Naive B cell (primary cell): ENCODE measurements around the gene FMNL2. TPM values are rescaled to one million over a fixed set of nuclear protein-coding genes. Genes with fewer than 3 reads are reported as not detected.

Source experiments
- ATAC-seq, 2 donors: fragments of 150-1000 bp; cut with Tn5 transposase; 2 replicates each; pipeline ENCODE4 v1.10.0; 2021; ENCODE audit warnings: low read depth in 2 of 2, mild to moderate bottlenecking in 2 of 2, moderate library complexity in 2 of 2
- DNase-seq: peaks from one replicate; pipeline ENCODE4 v3.0.0; 2022
- H3K27ac Mint-ChIP-seq, 6 donors: one replicate each; pipeline ENCODE4 v1.8.0; 2020 to 2022; ENCODE audit warnings: mild to moderate bottlenecking in 6 of 6, mixed read lengths in 6 of 6, moderate library complexity in 5 of 6, inconsistent platforms in 2 of 6
- H3K27me3 Mint-ChIP-seq, 3 donors: one replicate each; pipeline ENCODE4 v1.8.0; 2021 to 2022; ENCODE audit warnings: mixed read lengths in 3 of 3, mild to moderate bottlenecking in 1 of 3
- H3K36me3 Mint-ChIP-seq, 2 donors: one replicate each; pipeline ENCODE4 v1.8.0; 2020 to 2022; ENCODE audit warnings: mixed read lengths in 2 of 2, inconsistent platforms in 1 of 2, mild to moderate bottlenecking in 1 of 2
- H3K4me1 Mint-ChIP-seq, 3 donors: one replicate each; pipeline ENCODE4 v1.8.0; 2020 to 2022; ENCODE audit warnings: mixed read lengths in 3 of 3, inconsistent platforms in 1 of 3, mild to moderate bottlenecking in 1 of 3, moderate library complexity in 1 of 3
- H3K4me3 Mint-ChIP-seq, 8 donors: one replicate each; pipeline ENCODE4 v1.8.0; 2020 to 2022; ENCODE audit warnings: mild to moderate bottlenecking in 8 of 8, mixed read lengths in 8 of 8, moderate library complexity in 8 of 8, inconsistent platforms in 2 of 8
- H3K9me3 Mint-ChIP-seq, 7 donors: one replicate each; pipeline ENCODE4 v1.8.0; 2020 to 2022; ENCODE audit warnings: mixed read lengths in 7 of 7, mild to moderate bottlenecking in 5 of 7, inconsistent platforms in 2 of 7, moderate library complexity in 1 of 7
- polyA plus RNA-seq, 6 donors: library from polyadenylated mRNA; unstranded; fragments of 300-500 nt; fragmentation: Illumina TruSeq; gene quantifications; one replicate each; pipeline ENCODE4 v1.2.3, GENCODE V29; 2021; ENCODE audit warnings: low read depth in 6 of 6

Gene FMNL2
- polyA plus RNA-seq, 6 donors from 2014 or later = 0.08 to 1.4 (median 0.61) TPM

DNA sequence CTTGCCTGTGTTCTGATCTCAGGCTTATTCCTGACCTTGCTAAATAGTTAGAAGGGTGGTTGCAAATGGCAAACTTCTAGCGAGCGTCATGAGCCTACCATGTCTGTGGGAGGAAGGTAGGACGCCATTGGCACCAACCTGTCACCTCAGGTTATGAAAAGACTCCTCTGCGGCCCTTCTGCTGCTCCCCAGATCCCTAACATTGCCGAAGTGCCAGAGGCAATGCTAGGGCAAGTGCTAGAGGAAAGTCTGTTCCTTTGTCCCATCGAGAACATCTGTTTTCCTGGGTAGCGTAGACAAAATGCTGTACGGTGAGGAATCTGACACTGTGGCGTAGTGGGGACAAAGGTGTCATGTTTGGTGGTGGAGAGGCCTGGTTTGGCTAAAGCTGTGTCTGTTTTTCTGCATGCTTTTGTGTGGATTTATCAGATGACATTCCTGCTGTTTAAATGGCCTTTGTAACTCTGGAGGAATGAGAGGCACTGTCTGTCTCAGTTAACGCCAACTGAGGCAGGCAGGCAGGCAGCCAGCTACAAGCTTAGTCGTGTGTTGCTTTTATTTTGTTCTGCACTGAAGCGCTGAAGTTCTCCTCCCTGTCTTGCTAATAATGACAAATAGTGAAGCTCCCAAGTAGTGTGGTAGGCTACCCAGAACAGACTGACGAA is 288.2 kb downstream of the FMNL2 start:
- ATAC-seq = no peak
- no peaks in the 10 kb centered on the region for H3K9me3 Mint-ChIP-seq
- H3K27me3 Mint-ChIP-seq = no peaks in the 10 kb centered on the region
- no peak overlapping the region for H3K4me3 Mint-ChIP-seq
- H3K36me3 Mint-ChIP-seq = no peaks in the 10 kb centered on the region
- H3K4me1 Mint-ChIP-seq = no peaks in the 10 kb centered on the region
- no peak for DNase-seq
- H3K27ac Mint-ChIP-seq = peak overlapping the region in 1 of 6 donors; percentile 47

DNA sequence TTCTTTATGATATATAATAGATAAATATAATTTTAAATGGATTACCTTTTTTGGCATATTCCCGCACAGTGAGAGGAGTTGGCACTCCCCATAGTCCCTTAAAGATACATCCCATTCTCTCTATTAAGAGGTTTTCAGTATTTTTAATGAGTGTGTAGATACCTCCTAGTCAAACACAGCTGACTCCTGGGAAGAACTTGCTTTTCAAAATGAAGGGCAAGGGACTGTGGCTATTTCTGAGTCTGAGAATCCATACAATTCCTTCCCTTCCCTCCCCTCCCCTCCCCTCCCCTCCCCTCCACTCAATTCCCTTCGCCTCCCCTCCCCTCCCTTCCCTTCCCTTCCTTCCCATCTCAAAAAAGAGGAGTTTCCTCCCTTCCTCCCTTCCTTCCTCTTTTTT is 288.8 kb downstream of the FMNL2 start:
- no peaks in the 10 kb centered on the region for H3K36me3 Mint-ChIP-seq
- no peak for ATAC-seq
- no peaks in the 10 kb centered on the region for H3K27me3 Mint-ChIP-seq
- DNase-seq = no peak
- H3K4me1 Mint-ChIP-seq = no peaks in the 10 kb centered on the region
- H3K4me3 Mint-ChIP-seq = no peak overlapping the region
- H3K9me3 Mint-ChIP-seq = no peaks in the 10 kb centered on the region
- no peak overlapping the region for H3K27ac Mint-ChIP-seq

DNA sequence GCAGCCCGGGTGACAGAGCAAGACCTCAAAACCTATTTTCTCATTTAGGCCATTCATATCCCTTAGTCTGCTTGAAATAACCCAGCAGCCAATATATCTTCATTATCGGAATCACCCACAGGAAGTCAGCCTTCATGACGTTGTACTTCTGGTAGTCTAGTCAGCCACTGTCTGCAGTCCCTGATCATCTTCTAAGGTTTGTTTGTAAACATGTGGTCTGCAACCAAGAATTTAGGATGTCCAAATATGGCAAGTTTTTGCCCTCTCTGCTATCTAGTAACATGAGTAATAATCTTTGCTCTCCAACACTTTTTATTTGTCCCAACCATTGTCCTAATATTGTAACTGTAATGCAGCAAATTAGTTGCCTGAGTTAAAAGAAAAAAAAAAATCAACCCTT is 289.8 kb downstream of the FMNL2 start:
- Mint-ChIP-seq H3K36me3 (no peaks in the 10 kb centered on the region), H3K27ac (no peak overlapping the region), H3K27me3 (no peaks in the 10 kb centered on the region), H3K4me3 (no peak overlapping the region), H3K4me1 (no peaks in the 10 kb centered on the region), H3K9me3 (no peaks in the 10 kb centered on the region)
- ATAC-seq (no peak), DNase-seq (no peak)

- no peaks in the 10 kb centered on the region for H3K4me1 Mint-ChIP-seq
- no peaks in the 10 kb centered on the region for H3K9me3 Mint-ChIP-seq
- no peak for DNase-seq
- H3K36me3 Mint-ChIP-seq = no peaks in the 10 kb centered on the region
- H3K4me3 Mint-ChIP-seq = no peak overlapping the region
- ATAC-seq = no peak
- no peak overlapping the region for H3K27ac Mint-ChIP-seq
- H3K27me3 Mint-ChIP-seq = no peaks in the 10 kb centered on the region
Measured at GRCh38 chr2:152626911-152627339, 292.0 kb downstream of the FMNL2 start.

- Mint-ChIP-seq H3K9me3 (no peaks in the 10 kb centered on the region), H3K27me3 (no peaks in the 10 kb centered on the region), H3K27ac (no peak overlapping the region), H3K36me3 (no peaks in the 10 kb centered on the region), H3K4me1 (no peaks in the 10 kb centered on the region), H3K4me3 (no peak overlapping the region)
- ATAC-seq = no peak
- no peak for DNase-seq
Measured at GRCh38 chr2:152627351-152627957, 292.5 kb downstream of the FMNL2 start.

DNA sequence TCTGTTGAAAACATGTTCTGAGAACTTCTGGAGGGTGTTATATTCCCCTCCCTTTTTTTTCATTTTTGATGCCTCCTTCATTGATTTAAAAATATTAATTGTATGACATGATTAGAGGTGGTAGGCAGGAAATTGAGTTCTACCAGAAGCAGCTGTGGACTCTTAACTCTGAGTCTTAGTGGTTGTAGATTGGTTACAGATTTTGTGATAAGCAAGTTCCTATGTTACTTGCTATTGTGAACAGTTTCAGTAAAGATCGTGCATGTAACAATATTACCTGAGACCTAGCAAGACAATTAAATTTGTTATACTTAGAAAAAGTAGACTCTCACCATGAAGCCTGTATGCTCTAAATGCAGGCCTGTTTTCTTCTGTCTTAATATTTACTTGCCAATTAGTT is 294.2 kb downstream of the FMNL2 start:
- ATAC-seq (no peak), DNase-seq (no peak)
- Mint-ChIP-seq H3K27ac (no peak overlapping the region), H3K27me3 (no peaks in the 10 kb centered on the region), H3K36me3 (no peaks in the 10 kb centered on the region), H3K9me3 (no peaks in the 10 kb centered on the region), H3K4me1 (no peaks in the 10 kb centered on the region), H3K4me3 (no peak overlapping the region)

- H3K9me3 Mint-ChIP-seq = no peaks in the 10 kb centered on the region
- H3K27me3 Mint-ChIP-seq = no peaks in the 10 kb centered on the region
- ATAC-seq (no peak), DNase-seq (no peak)
- H3K27ac Mint-ChIP-seq = no peak overlapping the region
- no peak overlapping the region for H3K4me3 Mint-ChIP-seq
- no peaks in the 10 kb centered on the region for H3K36me3 Mint-ChIP-seq
- H3K4me1 Mint-ChIP-seq = peaks cover 0 to 2% (median 2%) of the 10 kb centered on the region in 3 donors
Measured at GRCh38 chr2:152630466-152630865, 295.5 kb downstream of the FMNL2 start.

DNA sequence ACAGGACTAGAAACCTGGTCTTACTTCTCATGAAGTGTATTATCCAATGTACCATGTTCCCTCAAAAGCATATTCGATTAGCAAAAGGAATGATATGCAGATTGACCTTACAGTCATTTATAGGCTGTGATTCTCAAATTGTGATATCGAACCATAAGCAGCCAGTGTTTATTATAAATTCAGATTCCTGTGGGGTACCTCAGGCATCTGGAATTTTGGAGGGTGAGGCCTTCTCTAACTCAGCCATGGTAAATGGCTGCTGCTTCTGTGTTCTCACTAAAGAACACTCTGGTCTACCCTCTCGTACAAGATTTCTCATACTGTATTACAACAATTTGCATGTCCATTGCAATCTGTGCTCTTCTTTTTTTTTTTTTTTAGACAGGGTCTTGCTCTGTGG is 297.8 kb downstream of the FMNL2 start:
- Mint-ChIP-seq H3K27me3 (no peaks in the 10 kb centered on the region), H3K4me1 (peaks cover 3 to 6% (median 4%) of the 10 kb centered on the region in 3 donors), H3K4me3 (no peak overlapping the region), H3K9me3 (no peaks in the 10 kb centered on the region), H3K36me3 (no peaks in the 10 kb centered on the region), H3K27ac (no peak overlapping the region)
- ATAC-seq (no peak), DNase-seq (no peak)

DNA sequence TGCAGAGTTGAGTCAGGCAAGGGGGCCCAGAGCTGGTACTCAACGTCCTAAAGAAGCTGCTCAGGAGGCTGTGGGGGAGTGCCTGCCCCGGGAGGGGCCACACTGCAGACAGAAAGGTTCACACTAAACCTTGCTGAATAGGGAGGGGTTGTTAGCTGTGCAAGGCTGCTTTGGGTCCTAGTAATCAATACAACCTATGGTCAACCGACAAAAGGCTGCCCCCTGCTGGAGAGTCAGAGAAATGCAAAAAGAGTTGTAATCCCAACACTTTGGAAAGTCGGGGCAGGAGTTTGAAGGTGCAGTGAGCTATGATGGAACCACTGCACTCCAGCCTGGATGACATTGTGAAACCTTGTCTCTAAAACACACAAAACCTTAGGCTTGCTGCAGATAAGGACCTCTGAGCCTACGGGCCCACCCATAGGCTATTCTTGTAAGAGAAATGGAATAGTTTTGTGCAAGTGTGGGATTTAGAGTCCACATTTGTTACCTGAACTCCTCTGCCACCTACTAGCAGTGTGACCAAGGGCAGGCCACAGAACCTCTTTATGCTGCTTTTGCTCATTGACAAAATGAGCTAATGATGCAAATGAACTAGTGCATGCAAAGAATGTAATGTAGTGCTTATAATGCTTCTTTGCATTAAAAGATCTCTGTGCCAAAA is 300.8 kb downstream of the FMNL2 start:
- DNase-seq = peak; percentile 54
- no peak overlapping the region for H3K4me3 Mint-ChIP-seq
- peaks cover 3 to 6% (median 4%) of the 10 kb centered on the region in 3 donors for H3K4me1 Mint-ChIP-seq
- H3K9me3 Mint-ChIP-seq = no peaks in the 10 kb centered on the region
- H3K36me3 Mint-ChIP-seq = no peaks in the 10 kb centered on the region
- peak; percentile 54 to 69 for ATAC-seq
- no peaks in the 10 kb centered on the region for H3K27me3 Mint-ChIP-seq
- peak overlapping the region in 2 of 6 donors; percentile 15 to 58 for H3K27ac Mint-ChIP-seq

- Mint-ChIP-seq H3K27me3 (no peaks in the 10 kb centered on the region), H3K4me3 (no peak overlapping the region), H3K36me3 (no peaks in the 10 kb centered on the region), H3K27ac (no peak overlapping the region), H3K9me3 (no peaks in the 10 kb centered on the region), H3K4me1 (peaks cover 3 to 6% (median 4%) of the 10 kb centered on the region in 3 donors)
- no peak for DNase-seq
- no peak for ATAC-seq
Measured at GRCh38 chr2:152637251-152637650, 302.3 kb downstream of the FMNL2 start.

DNA sequence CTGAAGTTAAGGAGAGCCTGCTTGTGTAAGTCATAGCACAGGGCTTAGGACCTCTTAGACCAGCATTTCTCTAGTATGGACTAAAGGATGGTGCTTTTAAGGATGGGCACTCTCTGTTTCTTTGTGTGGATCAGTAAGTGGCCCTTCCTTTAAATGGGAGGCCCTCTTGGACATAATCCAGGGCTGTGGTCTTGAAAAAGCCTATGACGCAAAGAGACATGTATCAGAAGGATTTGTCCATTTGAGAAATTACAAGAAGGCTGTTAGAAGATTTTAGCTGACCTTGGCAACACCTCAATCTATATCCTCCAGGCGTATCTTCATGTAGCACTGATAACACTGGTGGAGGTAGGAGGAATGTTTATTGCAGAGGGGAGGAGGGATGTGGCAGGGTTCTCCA is 303.1 kb downstream of the FMNL2 start:
- Mint-ChIP-seq H3K36me3 (no peaks in the 10 kb centered on the region), H3K27me3 (no peaks in the 10 kb centered on the region), H3K4me1 (peaks cover 3 to 6% (median 4%) of the 10 kb centered on the region in 3 donors), H3K9me3 (no peaks in the 10 kb centered on the region), H3K27ac (no peak overlapping the region), H3K4me3 (peak overlapping the region in 1 of 8 donors; percentile 52)
- ATAC-seq (no peak), DNase-seq (no peak)

- Mint-ChIP-seq H3K27me3 (no peaks in the 10 kb centered on the region), H3K36me3 (no peaks in the 10 kb centered on the region), H3K9me3 (no peaks in the 10 kb centered on the region), H3K4me1 (peaks cover 3 to 6% (median 4%) of the 10 kb centered on the region in 3 donors), H3K27ac (no peak overlapping the region), H3K4me3 (no peak overlapping the region)
- DNase-seq (no peak), ATAC-seq (no peak)
Measured at GRCh38 chr2:152638590-152638989, 303.6 kb downstream of the FMNL2 start.

GRCh38 chr2:152644189-152644873 is 309.4 kb downstream of the FMNL2 start:
- Mint-ChIP-seq H3K36me3 (no peaks in the 10 kb centered on the region), H3K4me3 (no peak overlapping the region), H3K27ac (no peak overlapping the region), H3K4me1 (no peaks in the 10 kb centered on the region), H3K9me3 (no peaks in the 10 kb centered on the region), H3K27me3 (no peaks in the 10 kb centered on the region)
- ATAC-seq (no peak), DNase-seq (no peak)

- Mint-ChIP-seq H3K9me3 (no peaks in the 10 kb centered on the region), H3K27me3 (no peaks in the 10 kb centered on the region), H3K27ac (peak overlapping the region in 1 of 6 donors; percentile 77), H3K4me3 (no peak overlapping the region), H3K36me3 (no peaks in the 10 kb centered on the region), H3K4me1 (no peaks in the 10 kb centered on the region)
- DNase-seq = no peak
- no peak for ATAC-seq
Measured at GRCh38 chr2:152646264-152646663, 311.3 kb downstream of the FMNL2 start.
